Central memory CD4-positive, alpha-beta T cell (primary cell): Measurements from ENCODE around the gene YIF1A.

Experiments
- DNase-seq: peaks from one replicate; pipeline ENCODE4 v3.0.0; 2022
- total RNA-seq, 3 experiments: gene quantifications; one replicate each; lab custom pipeline; 2026; lab: John Stamatoyannopoulos, UW

Gene YIF1A, protein sequence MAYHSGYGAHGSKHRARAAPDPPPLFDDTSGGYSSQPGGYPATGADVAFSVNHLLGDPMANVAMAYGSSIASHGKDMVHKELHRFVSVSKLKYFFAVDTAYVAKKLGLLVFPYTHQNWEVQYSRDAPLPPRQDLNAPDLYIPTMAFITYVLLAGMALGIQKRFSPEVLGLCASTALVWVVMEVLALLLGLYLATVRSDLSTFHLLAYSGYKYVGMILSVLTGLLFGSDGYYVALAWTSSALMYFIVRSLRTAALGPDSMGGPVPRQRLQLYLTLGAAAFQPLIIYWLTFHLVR
- total RNA-seq, result 18.5 to 83.3 (median 24.9) reads per million in 3 experiments

DNA sequence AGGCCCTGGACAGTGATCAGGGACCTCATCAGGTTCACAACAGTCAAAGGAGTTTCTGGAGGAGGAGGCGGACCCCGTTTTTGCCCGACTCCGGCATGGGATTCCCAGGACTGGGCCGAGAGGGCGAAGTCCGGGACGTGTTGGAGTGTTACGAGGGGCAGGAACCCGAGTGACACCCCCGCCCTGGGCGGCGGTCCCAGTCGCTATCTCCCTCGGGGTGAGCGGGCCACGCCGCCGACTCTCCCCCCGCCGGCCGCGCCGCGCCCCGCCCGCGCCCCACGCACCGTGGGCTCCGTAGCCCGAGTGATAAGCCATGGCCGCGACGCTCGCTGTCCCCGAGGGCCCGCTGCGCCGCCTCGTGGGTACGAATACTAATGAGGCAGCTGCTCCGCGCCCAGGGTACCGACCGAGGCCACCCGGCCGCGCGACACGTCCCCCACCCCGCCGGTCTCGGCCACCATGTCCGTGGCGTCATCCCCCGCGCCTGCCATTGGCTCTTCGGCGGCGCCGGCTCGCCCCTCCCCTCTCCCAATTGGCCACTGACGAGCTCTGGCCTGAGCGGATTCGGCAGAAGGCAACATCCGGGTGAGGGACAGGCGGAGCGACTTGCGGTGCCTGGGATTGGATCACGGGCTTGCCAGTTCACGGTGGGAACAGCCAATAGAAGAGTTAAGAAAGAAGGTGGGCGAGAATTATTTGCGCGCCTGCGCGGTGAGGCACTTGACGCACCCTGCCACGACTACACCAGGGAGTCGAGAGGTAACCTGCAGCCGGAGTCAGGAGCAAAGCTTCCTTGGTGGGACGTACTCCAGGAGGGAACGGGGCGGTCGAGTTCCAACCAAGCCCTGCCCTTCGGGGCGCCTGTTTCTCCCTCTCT lies at the start of gene YIF1A:
TSS of gene YIF1A (minus strand) at position 473 of the 877 bp plus-strand sequence. CDS start at position 315, 158 bp downstream.
- peak; percentile 99 for DNase-seq

DNA sequence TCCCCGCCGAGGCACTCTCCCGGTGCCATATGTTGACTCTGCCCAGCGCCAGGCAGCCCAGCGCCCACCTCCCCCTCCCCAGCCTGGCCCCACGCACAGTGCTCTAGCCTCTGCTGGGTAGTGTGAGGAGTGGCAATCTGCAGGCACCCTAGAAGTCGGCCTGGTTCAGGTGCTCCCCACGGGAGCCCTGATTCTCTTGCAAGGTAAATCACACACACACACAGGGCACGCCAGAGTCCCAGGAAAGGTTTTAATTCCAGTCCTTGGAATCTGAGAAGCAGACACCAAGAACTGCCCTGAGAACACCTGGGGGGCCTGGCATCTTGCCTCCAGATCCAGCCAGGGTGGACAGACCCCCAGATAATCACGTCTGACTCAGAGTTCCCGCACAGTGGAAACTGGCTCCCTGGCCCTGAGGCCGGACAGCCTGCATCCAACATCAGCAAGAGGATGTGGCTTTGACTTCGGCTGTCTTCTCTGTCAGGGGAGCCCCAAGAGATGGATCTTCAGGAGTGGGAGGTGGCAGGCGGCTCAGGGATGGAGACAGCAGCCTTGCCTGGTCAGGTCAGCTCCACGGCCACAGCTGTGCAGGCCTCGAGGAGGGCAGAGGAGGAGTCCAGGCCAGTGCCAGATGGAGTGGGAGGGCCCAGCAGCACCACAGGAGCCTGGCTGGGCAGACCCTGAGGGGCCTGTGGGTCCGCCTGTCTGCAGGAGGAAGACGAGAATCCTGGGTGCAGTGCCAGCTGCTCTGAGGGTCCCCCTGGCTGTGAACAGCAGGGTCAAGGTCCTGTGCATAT lies 48.4 kb upstream of the YIF1A start:
- no peak for DNase-seq

DNA sequence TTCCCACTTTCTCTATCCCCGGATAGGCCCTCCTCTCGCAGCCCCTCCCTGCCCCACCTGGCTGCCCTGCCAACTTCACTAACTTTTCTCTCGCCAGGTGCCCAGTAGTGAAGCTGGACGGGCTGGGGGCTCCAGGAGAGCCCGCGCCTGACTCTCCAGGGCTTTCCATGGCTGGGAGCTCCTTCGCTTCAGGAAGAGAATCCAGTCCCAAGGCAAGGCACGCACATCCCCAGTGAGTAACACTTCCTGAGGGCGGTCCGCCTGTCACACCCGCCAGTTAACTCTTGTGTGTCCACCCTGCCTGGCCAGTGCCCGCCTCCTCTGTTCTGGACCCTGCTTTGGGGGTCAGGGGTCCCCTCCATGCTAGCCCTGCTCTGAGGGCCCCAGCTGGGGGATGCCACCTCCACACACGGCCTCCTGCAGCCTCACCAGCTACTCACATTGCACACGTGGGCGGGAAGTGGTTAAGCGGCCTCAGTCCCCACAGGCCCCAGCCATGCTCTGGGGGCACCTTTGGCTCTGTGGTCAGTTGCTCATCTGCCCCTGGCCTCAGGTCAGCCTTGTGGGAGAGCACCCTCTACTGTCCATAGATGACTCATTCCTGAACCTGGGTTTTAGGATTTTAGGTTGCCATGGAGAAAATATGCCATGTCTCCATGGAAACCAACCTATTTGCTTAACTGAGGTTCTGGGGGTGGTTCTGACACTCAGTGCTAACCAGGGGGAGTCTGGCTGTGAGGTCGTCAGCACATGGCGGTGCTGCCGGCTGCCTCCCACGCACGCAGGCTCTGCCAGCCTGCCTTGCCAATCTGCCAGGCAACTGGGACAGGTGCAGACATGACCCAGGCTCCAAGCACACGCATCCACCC lies 47.5 kb upstream of the YIF1A start, which contains the start of gene RIN1:
TSS of gene RIN1 (minus strand) at position 201 of the 869 bp plus-strand sequence. CDS start at position 169, 32 bp downstream.
- DNase-seq, result no peak

DNA sequence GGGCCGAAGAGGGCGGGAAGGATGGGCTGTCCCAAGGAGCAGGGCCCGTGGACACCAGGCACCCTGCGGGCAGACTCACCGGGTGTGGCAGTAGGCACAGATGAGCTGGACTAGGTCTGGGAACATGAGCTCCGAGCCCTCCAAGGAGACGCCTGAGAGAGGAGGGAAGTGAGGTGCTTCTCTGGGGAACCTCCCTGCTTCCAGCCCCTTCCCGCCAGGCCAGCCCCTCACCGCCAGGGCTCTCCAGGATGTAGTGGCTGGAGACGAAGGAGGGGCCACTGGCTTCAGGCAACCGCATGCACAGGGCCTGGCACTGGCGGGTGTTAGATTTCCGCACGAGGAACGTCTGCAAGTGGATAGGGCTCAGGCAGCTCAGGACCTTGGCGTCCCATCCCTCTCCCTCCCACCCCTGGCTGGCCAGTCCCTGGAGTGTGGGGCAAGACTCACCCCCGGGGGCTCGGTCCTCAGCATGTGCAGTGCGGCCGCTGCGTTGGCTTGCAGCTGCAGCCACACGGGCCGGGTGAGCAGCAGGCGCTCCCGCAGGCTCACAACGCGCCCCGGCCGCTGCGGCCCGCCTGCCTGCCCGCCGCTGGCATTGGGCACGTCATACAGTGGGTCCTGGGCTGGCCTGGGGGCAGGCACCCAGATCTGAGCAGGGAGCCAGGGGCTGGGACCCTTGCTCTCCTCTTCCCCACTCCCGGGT lies 46.7 kb upstream of the YIF1A start:
- no peak for DNase-seq

DNA sequence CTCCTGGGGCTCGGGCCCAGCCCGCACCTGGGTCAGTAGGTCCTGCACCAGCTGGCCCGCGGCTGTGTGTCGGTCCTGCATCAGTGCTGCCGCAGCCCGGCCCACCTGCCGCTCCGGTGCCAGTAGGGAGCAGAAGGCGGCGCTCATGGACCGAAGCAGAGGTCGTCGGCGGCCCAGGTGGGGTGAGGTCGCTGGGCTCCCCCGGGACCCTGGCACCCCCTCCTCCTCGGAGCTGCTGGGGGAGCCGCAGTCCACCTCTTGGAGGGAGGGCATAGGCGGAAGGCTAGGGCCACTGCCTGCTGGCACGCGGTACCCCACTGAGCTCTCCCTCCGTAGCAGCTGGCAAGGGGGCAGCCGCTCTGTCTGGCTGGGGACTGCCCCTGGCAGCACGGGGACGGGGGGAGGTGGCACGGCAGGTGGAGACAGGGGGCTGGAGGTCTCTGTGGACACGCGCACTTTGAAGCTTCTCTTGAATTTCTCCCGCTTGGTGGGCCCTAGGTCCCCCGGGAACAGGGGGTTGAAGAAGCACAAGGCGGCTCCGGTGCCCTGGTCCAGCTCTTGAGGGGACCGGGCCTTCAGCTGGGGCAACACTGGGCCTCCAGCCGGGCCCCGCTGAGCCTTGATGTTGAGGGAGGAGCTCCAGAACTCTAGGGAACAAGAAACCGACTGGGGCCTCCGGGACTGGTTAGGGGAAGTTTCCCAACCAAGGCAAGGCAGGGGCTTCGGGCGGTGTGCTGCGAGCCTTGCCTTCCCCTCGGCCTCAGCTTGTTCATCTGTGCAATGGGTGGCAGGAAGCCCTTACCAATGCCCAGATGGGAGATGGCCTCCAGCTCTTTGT lies 45.9 kb upstream of the YIF1A start:
- DNase-seq, result no peak

DNA sequence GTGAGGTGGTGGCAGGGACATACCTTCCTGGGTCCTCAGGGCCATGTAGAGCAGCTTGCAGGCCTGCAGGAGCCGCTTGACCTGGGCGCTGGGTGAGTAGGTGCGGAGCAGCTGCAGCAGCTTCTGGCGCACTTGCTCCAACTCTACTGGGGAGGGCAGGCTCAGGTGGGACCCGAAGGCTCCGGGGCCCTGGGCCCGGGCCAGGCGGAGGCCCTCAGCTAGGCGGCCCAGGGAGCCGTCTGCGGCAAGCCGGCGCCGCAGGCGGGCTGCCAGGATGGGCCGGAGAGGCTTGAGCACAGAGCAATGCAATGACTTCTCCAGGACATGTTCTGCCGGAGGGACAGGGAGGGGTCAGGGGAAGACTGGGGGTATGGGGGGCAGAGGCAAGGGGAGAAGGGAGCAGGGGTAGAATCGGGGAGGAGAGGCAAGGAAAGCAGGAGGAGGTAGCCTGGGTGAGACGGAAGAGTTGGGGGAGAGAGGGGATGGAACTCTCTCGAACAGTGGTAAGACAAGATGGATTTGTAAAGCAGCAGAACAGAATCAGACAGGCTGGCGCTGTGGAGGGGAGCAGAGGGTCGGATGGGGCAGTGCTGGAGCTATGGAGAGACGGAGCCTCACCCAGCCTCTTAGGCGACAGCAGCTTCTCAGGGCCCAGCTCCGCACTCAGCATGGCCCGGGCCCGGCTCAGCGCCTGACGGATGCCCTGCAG lies 45.1 kb upstream of the YIF1A start:
- DNase-seq, result no peak

DNA sequence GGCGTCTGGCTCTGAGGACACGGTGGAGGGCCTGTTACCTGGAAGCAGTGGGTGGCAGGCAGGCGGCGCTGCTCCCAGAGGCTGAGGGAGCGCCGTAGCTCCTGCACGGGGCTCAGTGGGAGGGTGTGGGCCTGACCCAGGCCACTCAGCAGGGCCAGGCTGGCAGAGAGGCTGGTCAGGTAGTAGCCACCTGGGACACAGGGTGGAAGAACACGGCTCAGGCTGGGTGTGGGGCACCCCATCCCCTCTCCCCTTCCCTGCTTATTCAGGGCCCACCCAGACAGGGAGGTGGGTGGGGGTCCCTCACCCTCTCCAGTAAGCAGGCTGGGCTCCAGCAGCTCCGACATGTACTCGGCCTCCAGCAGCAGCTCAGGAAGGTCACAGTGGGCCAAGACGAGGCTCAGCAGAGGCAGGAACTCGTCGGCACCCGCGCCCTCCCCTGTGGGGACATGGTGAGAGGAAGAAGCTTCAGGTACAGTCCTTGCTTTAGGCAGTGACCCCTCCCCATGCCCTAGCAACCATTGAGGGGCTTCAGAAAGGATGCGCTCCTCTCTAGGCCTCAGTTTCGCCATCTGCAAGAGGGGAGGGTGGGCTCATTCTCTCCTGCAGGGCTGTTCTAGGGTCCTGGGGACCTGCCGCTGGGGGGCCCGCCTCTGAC lies 44.4 kb upstream of the YIF1A start:
- DNase-seq, result no peak

DNA sequence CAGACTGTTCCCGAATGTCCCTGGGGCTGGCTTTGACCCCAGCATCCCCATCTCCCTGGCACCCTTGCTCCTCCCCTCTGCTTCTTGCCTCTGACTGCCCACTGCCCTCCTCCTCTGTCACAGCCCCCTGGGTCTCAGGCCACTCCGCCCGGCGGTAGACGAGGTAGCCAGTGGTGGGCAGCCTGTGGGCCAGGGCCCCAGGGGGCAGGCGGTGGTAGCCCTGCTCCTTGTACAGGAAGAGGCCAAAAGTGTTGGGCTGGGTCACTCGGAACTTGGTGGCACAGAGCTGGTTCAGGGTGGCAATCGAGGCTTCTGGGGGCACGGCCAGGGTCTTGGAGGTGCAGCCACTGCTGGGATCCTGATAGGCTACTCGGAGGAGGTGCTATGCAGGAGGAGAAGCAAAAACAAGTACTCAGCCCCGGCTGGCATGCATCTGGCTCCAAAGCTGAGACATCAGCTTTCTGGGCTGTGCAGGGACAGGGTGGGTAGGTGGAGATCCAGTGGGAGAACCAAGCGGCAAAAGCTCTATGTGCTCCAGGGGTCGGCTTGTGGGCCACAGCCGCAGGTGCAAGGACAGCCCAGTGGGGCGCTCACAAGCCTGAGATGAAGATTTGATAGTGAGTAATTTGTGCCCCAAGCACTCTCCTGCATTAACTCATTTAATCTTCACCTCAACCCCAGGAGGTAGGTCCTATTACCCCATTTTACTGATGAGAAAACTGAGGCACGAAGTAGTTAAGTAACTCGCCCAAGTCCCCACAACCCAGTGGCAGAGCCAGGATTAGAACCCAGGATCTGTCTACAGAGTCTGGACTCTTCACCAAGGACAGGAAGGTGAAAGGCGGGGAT lies 43.7 kb upstream of the YIF1A start:
- DNase-seq, result no peak

DNA sequence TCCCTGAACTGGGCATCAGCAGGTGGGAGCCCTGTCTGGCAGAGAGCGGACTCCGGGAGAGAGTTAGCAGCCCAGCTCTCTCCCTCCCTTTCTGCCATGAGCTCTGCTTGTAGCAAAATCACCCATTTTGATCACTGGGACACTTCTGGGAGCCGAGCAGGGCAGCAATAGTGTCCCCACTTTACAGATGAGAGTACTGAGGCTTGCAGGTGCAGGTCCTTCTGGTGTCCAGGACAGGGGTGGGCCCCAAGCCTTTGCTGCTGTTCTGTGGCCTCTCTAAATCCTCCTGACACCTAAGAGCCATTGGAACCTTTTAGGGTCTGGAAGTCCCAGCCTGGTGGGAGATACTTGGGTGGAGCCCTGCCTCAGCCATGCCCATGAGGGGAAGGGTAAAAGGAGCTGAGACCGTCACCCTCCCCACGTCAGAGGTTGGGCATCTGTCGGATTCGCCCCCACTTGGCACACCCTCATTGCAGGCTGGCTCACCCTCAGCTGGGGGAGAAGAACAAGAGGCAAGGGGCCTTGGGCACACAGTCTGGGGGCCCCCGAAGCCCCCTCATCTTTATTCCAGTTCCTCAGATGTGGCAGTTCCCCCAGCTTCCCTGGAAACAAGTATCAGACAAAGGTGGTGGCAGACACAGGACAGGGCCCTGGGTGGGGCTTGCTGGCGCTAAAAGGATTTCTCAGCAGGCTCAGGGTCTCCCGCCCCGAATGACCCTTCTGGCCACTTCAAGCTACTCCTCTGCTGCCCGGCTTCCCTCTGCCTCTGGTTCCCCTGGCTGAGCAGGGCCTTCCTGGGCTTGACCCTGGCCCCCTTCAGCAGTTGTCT lies 42.8 kb upstream of the YIF1A start:
- no peak for DNase-seq

DNA sequence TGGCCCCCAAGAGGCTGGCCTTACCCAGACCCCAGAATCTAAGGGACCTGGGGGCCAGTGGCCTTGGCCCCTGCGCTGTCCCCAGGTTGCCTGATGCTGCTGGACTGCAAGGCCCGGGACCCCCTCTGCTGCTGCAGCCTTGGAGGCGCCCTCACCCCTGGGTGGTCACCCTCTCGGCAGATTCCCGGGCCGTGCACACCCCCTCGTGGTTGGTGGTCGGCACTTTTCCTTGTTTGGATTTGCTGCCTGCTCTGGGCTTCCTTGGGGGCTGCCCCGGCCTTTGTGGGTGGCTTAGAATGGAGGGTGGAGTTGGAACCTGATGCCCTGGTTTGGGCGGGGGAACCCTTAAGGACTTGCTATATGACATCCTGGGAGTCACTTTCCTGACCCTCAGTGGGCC lies 42.0 kb upstream of the YIF1A start:
- no peak for DNase-seq

DNA sequence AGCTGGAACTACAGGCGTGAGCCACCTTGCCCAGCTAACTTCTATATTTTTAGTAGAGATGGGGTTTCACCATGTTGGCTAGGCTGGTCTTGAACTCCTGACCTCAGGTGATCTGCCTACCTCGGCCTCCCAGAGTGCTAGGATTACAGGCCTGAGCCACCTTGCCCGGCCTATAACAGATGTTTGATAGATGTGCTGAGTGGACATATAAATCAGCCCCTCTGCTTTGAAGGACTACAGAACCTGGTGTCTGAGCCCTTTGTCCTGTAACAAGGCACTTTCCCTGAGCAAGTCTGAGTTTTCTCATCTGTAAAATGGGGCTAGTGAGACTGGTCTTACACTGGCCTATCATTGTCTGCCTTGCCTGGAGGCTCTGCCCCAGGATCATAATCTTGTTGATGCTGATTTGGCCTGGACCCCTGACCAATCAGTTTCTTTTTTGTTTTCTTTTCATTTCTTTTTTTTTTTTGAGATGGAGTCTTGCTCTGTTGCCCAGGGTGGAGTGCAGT lies 40.3 kb upstream of the YIF1A start:
- no peak for DNase-seq

DNA sequence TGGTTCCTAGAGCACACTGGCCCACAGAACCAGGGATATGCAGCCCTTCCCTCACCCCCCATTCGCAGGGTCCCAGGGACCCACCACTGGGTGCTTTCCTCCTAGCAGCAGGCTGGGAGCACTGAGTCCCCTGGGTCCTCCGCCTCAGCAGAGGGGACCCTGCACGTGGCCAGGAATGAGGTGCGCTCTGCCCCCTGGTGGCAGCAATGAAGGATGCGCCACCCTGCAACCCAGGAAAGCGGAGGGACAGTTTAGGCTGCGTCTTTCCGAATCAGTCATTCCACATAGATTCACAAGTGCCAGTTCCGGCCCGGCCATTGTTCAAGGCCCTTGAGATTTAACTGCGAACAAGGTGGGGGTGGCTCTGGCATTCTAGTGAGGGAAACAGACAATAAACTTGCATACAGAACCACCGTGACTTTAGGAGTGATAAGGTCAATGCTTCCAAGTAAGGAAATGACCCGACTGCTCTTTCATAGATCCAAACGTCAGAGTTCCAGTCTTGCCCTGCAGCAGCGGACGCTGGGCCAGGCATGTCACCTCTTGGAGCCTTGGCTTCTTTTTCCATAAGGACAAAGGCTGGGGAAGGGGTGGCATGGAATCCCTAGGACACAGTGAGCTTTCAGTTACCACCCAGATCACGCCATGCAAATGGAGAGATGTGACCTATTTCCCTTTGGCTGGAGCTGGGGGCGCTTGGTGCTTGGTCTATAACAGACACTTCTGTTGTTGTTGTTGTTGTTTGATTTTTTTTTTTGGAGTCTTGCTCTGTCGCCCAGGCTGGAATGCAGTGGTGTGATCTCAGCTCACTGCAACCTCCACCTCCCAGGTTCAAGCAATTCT lies 39.6 kb upstream of the YIF1A start:
- DNase-seq, result peak; percentile 72

DNA sequence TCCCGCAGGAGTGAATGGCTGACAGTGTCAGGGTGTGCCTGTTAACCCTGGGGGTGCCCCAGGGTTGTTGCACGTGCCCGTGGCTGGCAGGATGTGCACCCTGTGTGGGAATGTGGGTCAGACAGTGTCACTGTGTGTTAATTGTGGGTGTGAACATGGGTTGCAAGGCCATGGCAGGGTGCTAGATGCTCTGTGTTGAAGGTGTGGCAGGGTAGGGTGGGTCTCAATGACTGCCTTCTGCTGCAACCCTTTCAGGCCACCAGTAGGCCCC lies 39.0 kb upstream of the YIF1A start:
- peak; percentile 28 for DNase-seq

DNA sequence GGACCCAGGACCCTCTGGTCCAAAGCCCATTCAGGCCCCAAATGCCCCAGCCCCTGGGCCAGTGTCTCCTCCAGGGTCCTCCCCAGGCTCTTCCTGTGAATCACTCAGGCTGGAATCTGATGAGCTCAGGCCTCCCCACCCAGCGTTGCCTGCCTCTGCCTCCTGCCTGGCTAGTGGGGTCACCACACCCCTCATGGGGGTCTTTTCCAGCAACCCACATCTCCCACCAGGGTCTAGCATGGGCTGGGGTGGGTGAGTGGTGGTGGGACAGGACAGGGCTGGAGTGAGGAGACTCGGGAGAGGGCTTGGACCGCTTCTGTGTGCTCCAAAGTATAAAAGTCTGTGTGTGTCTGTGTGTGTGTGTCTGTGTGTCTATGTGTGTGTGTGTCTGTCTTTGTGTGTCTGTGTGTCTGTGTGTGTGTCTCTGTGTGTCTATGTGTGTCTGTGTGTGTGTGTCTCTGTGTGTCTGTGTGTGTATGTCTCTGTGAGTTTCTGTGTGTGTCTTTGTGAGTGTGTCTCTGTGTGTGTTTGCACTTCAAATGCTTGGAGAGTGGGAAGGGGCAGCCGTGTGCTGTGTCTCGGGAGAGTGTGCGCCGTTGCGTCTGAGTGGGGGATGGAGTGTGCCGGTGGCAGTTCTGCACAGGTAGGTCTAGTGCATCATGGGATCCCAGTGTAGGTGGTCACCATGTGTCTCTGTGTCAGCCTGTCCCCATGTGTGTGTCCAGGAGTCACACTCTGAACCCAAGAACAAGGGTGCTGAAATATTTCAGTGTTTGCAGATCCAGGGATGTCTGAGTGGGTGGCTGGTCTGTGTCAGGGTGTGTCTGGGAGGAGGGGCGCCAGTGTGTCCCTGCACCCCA lies 38.5 kb upstream of the YIF1A start:
- DNase-seq, result no peak
